ENCODE measurements around the gene OR6F1. TPM values are rescaled to one million over a fixed set of nuclear protein-coding genes. Genes with fewer than 3 reads are reported as not detected.

Gene OR6F1
- polyA plus RNA-seq, 1 of the 3 experiments (the other 2 are of a cell fraction) = not detected

GRCh38 chr1:247740721-247741120 lies 24.3 kb upstream of the OR6F1 start (continued):
- no peak for TF ChIP-seq FOSL2 (IDR thresholded peaks at IDR 0.05; ENCODE audit: borderline replicate concordance, low read depth)
- no peak for TF ChIP-seq GATA2 (CRISPR knock-in tag; IDR thresholded peaks at IDR 0.05)
- no peak for TF ChIP-seq ELF1 (IDR thresholded peaks at IDR 0.05)

- Histone ChIP-seq H3K9me2 (no peaks in the 10 kb centered on the region), H3K4me1 (ENCODE audit: control insufficient read depth in 1 of 2, insufficient read depth in 2 of 2, low read depth in 1 of 2, low read length in 1 of 2) (no peaks in the 10 kb centered on the region), H3K79me2 (ENCODE audit: insufficient read depth) (no peaks in the 10 kb centered on the region), H3K27me3 (ENCODE audit: insufficient read depth) (no peaks in the 10 kb centered on the region), H3K27ac (ENCODE audit: low read depth in 2 of 2, low read length in 1 of 2) (no peak within 1 kb of the TSS), H3K4me3 (ENCODE audit: low read depth in 2 of 2, low read length in 1 of 2) (no peak within 1 kb of the TSS), H3K9ac (no peak within 1 kb of the TSS), H3K36me3 (replicated peaks in 1 of 2; ENCODE audit: control insufficient read depth in 1 of 2, insufficient read depth in 2 of 2, low read length in 1 of 2) (no peaks in the 10 kb centered on the region), H2AFZ (ENCODE audit: low read depth) (no peak within 1 kb of the TSS), H4K20me1 (ENCODE audit: insufficient read depth) (no peaks in the 10 kb centered on the region), H3F3A (replicated peaks; ENCODE audit: insufficient read depth) (peaks cover 9% of the 10 kb centered on the region), H3K4me2 (no peak within 1 kb of the TSS), H3K9me3 (no peaks in the 10 kb centered on the region)
- TF ChIP-seq CTCF (IDR thresholded peaks at IDR 0.05) (no peak), SIN3A (IDR thresholded peaks at IDR 0.05; ENCODE audit: borderline replicate concordance, low read depth, low read length) (no peak), RCOR1 (IDR thresholded peaks at IDR 0.05; ENCODE audit: low read length) (no peak), CHD2 (IDR thresholded peaks at IDR 0.05; ENCODE audit: low read length, partially characterized antibody) (no peak), USF1 (IDR thresholded peaks at IDR 0.05; ENCODE audit: borderline replicate concordance, low read depth) (no peak), RAD21 (IDR thresholded peaks at IDR 0.05; ENCODE audit: low read length) (no peak), RFX5 (IDR thresholded peaks at IDR 0.05; ENCODE audit: low read length) (no peak), FOXM1 (IDR thresholded peaks at IDR 0.05; ENCODE audit: low read depth) (no peak), MAX (IDR thresholded peaks at IDR 0.05; ENCODE audit: low read depth) (no peak), FOXJ3 (CRISPR knock-in tag; IDR thresholded peaks at IDR 0.05) (no peak), GATA2 (CRISPR knock-in tag; IDR thresholded peaks at IDR 0.05) (no peak), JUND (IDR thresholded peaks at IDR 0.05) (no peak), TEAD4 (IDR thresholded peaks at IDR 0.05; ENCODE audit: borderline replicate concordance, insufficient read depth) (no peak), GABPA (IDR thresholded peaks at IDR 0.05; ENCODE audit: low read depth) (no peak), USF2 (IDR thresholded peaks at IDR 0.05; ENCODE audit: borderline replicate concordance, low read depth, low read length) (no peak)
- POLR2A ChIA-PET = no interaction called here
- CTCF ChIA-PET = no interaction called here
- 8% methylated on average over 1 of the region's 1 CpG for WGBS (ENCODE audit: low lambda C conversion rate)
- DNase-seq = no peak
Observed at GRCh38 chr1:247738315-247738714, 21.9 kb upstream of the OR6F1 start, which contains the start of gene OR14K1. TSS of gene OR14K1 (plus strand) at chr1:247738615. CDS start at chr1:247738615, 0 bp downstream.
